ENCODE results near the gene PLXNA4.

PLXNA4 gene

GRCh38 chr7:132112106-132112505 lies 464.2 kb downstream of the PLXNA4 start:
- DNase-seq (ENCODE audit: low read depth), result no peak

- DNase-seq (ENCODE audit: low read depth), result no peak
Measured at GRCh38 chr7:132110692-132111091, 465.6 kb downstream of the PLXNA4 start.

GRCh38 chr7:132109769-132110168 lies 466.5 kb downstream of the PLXNA4 start:
- no peak for DNase-seq (ENCODE audit: low read depth)

GRCh38 chr7:132108563-132108962 lies 467.7 kb downstream of the PLXNA4 start:
- no peak for DNase-seq (ENCODE audit: low read depth)

- no peak for DNase-seq (ENCODE audit: low read depth)
Measured at GRCh38 chr7:132106491-132106890, 469.8 kb downstream of the PLXNA4 start.

- no peak for DNase-seq (ENCODE audit: low read depth)
Measured at GRCh38 chr7:132105096-132105495, 471.2 kb downstream of the PLXNA4 start.

GRCh38 chr7:132103718-132104117 lies 472.6 kb downstream of the PLXNA4 start:
- DNase-seq (ENCODE audit: low read depth), result no peak

GRCh38 chr7:132102942-132103341 lies 473.3 kb downstream of the PLXNA4 start:
- no peak for DNase-seq (ENCODE audit: low read depth)

GRCh38 chr7:132102391-132102790 lies 473.9 kb downstream of the PLXNA4 start:
- no peak for DNase-seq (ENCODE audit: low read depth)

GRCh38 chr7:132100981-132101380 lies 475.3 kb downstream of the PLXNA4 start:
- no peak for DNase-seq (ENCODE audit: low read depth)

GRCh38 chr7:132100483-132100882 lies 475.8 kb downstream of the PLXNA4 start:
- no peak for DNase-seq (ENCODE audit: low read depth)

GRCh38 chr7:132099163-132099562 lies 477.1 kb downstream of the PLXNA4 start:
- DNase-seq (ENCODE audit: low read depth), result no peak

- no peak for DNase-seq (ENCODE audit: low read depth)
Measured at GRCh38 chr7:132098327-132098726, 477.9 kb downstream of the PLXNA4 start.

- DNase-seq (ENCODE audit: low read depth), result no peak
Measured at GRCh38 chr7:132097550-132098134, 478.6 kb downstream of the PLXNA4 start.

GRCh38 chr7:132095111-132095765 lies 481.0 kb downstream of the PLXNA4 start:
- no peak for DNase-seq (ENCODE audit: low read depth)

GRCh38 chr7:132092106-132092505 lies 484.2 kb downstream of the PLXNA4 start:
- no peak for DNase-seq (ENCODE audit: low read depth)

- DNase-seq (ENCODE audit: low read depth), result no peak
Measured at GRCh38 chr7:132091706-132092105, 484.6 kb downstream of the PLXNA4 start.

GRCh38 chr7:132090444-132090843 lies 485.8 kb downstream of the PLXNA4 start:
- DNase-seq (ENCODE audit: low read depth), result no peak

- DNase-seq (ENCODE audit: low read depth), result no peak
Measured at GRCh38 chr7:132089356-132089755, 486.9 kb downstream of the PLXNA4 start.

- DNase-seq (ENCODE audit: low read depth), result no peak
Measured at GRCh38 chr7:132087421-132087820, 488.8 kb downstream of the PLXNA4 start.

- no peak for DNase-seq (ENCODE audit: low read depth)
Measured at GRCh38 chr7:132084776-132085388, 491.4 kb downstream of the PLXNA4 start.

- DNase-seq (ENCODE audit: low read depth), result no peak
Measured at GRCh38 chr7:132083537-132084123, 492.6 kb downstream of the PLXNA4 start.

- no peak for DNase-seq (ENCODE audit: low read depth)
Measured at GRCh38 chr7:132083126-132083525, 493.1 kb downstream of the PLXNA4 start.
